Mucosa of rectum (tissue), 2 donors: ENCODE results near the gene CTSS.
A peak's percentile ranks its signal among the peaks of the same experiment; 100 is the strongest.
"Not testable (repeated sequence)": the region's sequence is repeated elsewhere in the genome, so short reads cannot be mapped to it uniquely, and the experiment has no call there.

Source experiments
- H3K27ac ChIP-seq, 2 donors: one replicate each; pipeline ENCODE4 v1.7.0; 2013; ENCODE audit warnings: inconsistent platforms in 2 of 2, low read depth in 2 of 2, low read length in 2 of 2
- H3K27me3 ChIP-seq, 2 donors: one replicate each; pipeline ENCODE4 v1.7.0; 2013; ENCODE audit warnings: low read length in 2 of 2; ENCODE audit not compliant: control insufficient read depth in 2 of 2, insufficient read depth in 2 of 2
- H3K36me3 ChIP-seq, 2 donors: one replicate each; pipeline ENCODE4 v1.7.0; 2013; ENCODE audit warnings: low read length in 2 of 2; ENCODE audit not compliant: control insufficient read depth in 2 of 2, insufficient read depth in 2 of 2
- H3K4me1 ChIP-seq, 2 donors: one replicate each; pipeline ENCODE4 v1.7.0; 2013; ENCODE audit warnings: low read length in 2 of 2, mild to moderate bottlenecking in 1 of 2; ENCODE audit not compliant: control insufficient read depth in 2 of 2, insufficient read depth in 2 of 2
- H3K4me3 ChIP-seq, 2 donors: one replicate each; pipeline ENCODE4 v1.7.0; 2013; ENCODE audit warnings: low read length in 2 of 2
- H3K9ac ChIP-seq, 2 donors: one replicate each; pipeline ENCODE4 v1.7.0; 2013; ENCODE audit warnings: low read length in 2 of 2, low read depth in 1 of 2, mild to moderate bottlenecking in 1 of 2
- H3K9me3 ChIP-seq, 2 donors: one replicate each; pipeline ENCODE4 v1.7.0; 2013; ENCODE audit warnings: low read length in 2 of 2; ENCODE audit not compliant: control insufficient read depth in 2 of 2
- donor health status: healthy.
- donor health status: Normal muscosa, but diverticular disease.

CTSS gene

DNA sequence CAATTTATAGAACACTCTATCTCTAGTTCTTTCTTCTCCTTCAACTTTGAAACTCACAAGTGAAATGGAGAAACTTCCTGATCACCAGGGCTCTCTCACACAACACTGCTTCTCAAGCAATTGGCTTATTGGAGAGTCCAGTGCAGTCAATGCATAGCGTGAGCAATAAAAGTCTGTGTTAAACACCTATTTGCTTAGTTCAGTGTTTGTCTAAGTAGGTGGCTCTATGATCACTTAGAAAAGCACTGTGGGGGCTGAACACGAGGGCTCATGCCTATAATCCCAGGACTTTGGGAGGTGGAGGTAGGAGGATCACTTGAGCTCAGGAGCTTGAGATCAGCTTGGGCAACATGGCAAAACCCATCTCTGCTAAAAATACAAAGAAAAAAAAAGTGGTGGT, 12.2 kb downstream of the CTSS start:
- H3K9me3 ChIP-seq, result no peaks in the 10 kb centered on the region
- no peaks in the 10 kb centered on the region for H3K27me3 ChIP-seq
- H3K27ac ChIP-seq, result peak overlapping the region; percentile 75 to 84
- H3K9ac ChIP-seq, result peak overlapping the region in 1 of 2 donors; percentile 50
- no peak overlapping the region for H3K4me3 ChIP-seq
- peaks cover 5 to 40% of the 10 kb centered on the region in 2 donors for H3K4me1 ChIP-seq
- H3K36me3 ChIP-seq, result peaks cover 35 to 43% of the 10 kb centered on the region in 2 donors

DNA sequence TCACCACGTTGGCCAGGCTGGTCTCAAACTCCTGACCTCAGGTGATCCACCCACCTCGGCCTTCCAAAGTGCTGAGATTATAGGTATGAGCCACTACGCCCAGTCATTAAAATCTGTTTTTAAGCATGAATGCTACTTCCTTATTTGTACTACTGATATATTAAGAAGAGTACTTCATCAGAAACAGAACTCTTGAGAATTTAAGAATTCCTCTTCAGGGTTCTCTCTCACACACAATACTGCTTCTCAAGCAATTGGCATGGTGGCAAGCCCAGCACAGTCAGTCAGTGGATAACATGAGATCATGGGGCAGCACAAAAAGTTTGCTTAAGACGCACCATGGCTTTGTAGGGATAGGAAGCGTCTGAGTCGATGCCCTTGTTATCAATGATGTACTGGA, 14.1 kb downstream of the CTSS start:
- peak overlapping the region; percentile 10 to 84 for H3K27ac ChIP-seq
- H3K4me3 ChIP-seq, result no peak overlapping the region
- peaks cover 40 to 51% of the 10 kb centered on the region in 2 donors for H3K36me3 ChIP-seq
- no peaks in the 10 kb centered on the region for H3K27me3 ChIP-seq
- peaks cover 5 to 40% of the 10 kb centered on the region in 2 donors for H3K4me1 ChIP-seq
- H3K9ac ChIP-seq, result no peak overlapping the region
- no peaks in the 10 kb centered on the region for H3K9me3 ChIP-seq

DNA sequence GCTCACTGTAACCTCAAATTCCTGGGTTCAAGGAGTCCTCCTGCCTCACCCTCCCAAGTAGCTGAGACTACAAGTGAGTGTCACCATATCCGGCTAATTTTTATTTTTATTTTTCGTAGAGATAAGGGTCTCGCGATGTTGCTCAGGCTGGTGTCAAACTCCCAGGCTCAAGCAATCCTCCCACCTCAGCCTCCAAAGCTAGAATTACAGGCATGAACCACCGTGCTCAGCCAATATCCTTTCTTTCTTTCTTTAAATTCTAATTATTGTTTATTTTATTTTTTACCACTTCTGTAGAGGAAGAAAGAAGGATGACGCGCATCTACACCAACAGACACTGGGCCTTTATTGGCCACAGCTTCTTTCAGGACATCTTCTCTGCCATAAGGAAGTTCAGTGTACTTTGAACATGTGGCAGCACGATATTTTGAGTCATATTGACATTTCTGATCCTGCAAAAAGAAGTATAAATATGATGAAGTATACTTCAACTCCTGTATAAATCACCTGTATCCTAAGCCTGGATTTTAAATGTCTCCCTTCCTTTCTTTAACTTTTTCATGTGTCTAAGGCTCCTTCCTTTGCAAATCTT, 15.8 kb downstream of the CTSS start:
- Histone ChIP-seq H3K36me3 (peaks cover 53 to 55% of the 10 kb centered on the region in 2 donors), H3K4me3 (no peak overlapping the region), H3K27me3 (no peaks in the 10 kb centered on the region), H3K27ac (peak overlapping the region; percentile 67 to 87), H3K9me3 (no peaks in the 10 kb centered on the region), H3K4me1 (peaks cover 5 to 40% of the 10 kb centered on the region in 2 donors), H3K9ac (peak overlapping the region in 1 of 2 donors; percentile 25)

DNA sequence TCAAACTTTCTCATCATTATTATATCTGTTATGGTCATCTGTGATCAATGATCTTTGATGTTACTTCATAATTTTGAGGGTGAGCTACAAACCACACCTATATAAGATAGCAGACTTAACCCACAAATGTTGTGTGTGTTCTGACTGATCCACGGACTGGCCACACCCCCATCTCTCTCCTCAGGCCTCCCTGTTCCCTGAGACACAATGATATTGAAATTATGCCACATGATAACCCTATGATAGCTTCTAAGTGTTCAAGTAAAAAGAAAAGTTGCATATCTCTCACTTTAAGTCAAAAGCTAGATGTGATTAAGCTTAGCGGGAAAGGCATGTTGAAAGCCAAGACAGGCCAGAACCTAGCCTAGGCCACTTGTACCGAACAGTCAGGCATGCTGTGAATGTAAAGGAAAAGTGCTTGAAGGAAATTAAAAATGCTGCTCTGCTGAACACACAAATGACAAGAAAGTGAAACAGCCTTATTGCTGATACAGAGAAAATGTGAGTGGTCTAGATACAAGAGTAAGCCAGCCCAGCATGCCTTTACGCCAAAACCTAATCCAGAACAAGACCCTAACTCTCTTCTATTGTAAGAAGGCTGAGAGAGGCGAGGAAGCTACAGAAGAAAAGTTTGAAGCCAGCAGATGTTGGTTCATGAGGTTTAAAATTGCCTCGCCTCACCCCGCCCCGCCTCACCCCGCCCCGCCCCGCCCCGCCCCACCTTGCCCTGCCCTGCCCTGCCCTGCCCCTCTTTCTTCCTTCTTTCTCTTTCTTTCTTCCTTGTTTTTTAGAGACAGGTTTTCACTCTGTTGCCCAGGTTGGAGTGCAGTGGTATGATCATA, 16.5 kb downstream of the CTSS start:
- Histone ChIP-seq H3K4me3 (peak overlapping the region in 1 of 2 donors; percentile 30), H3K27me3 (no peaks in the 10 kb centered on the region), H3K9ac (peak overlapping the region in 1 of 2 donors; percentile 34), H3K36me3 (peaks cover 54 to 57% of the 10 kb centered on the region in 2 donors), H3K27ac (peak overlapping the region; percentile 83 to 90), H3K4me1 (peaks cover 5 to 40% of the 10 kb centered on the region in 2 donors), H3K9me3 (no peaks in the 10 kb centered on the region)

DNA sequence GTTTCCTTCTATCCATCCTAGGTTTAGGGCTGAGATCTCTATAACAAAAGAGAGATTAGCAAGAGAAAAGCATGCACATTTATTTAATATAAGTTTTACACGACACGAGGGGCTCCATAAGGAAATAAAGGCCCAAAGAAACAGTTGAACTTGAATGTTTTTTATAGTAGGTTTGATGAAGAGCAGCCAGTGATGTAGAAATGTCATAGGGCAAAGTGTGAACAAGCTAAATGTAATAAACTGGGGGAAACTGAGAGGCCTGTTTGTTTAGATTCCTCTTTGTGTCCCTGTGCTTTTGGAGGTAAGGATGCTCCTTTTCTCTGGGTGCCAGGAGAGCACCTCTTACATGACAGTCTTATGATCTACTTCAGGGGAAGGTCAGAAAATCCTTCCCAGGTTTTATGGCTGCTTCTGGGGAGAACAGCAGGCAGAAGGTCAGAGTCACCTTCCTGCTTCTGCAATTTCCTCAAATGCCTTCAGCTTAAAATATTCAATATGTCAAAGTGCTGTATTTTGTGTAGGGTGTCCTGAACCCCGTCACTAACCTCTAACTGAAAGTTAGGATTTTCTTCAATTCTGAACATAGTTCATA, 35.4 kb downstream of the CTSS start:
- Histone ChIP-seq H3K27ac (peak overlapping the region; percentile 43 to 44), H3K4me3 (no peak overlapping the region), H3K9me3 (no peaks in the 10 kb centered on the region), H3K9ac (no peak overlapping the region), H3K4me1 (no peaks in the 10 kb centered on the region), H3K36me3 (peaks cover 9 to 13% of the 10 kb centered on the region in 2 donors), H3K27me3 (no peaks in the 10 kb centered on the region)

DNA sequence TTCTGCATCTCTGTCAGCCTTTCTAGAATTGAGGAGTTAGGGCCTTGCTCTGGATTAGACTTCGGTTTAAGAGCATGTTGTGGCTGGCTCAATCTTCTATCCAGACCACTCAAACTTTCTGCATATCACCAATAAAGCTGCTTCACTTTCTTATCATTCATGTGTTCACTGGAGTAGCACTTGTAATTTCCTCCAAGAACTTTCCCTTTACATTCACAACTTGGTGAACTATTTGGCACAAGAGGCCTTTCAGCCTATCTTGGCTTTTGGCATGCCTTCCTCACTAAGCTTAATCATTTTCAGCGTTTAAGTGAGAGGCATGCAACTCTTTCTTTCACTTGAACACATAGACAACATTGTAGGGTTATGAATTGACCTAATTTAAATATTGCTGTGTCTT, 41.2 kb downstream of the CTSS start:
- Histone ChIP-seq H3K36me3 (no peaks in the 10 kb centered on the region), H3K9me3 (no peaks in the 10 kb centered on the region), H3K27me3 (no peaks in the 10 kb centered on the region), H3K4me3 (no peak overlapping the region), H3K4me1 (no peaks in the 10 kb centered on the region), H3K27ac (no peak overlapping the region), H3K9ac (no peak overlapping the region)

DNA sequence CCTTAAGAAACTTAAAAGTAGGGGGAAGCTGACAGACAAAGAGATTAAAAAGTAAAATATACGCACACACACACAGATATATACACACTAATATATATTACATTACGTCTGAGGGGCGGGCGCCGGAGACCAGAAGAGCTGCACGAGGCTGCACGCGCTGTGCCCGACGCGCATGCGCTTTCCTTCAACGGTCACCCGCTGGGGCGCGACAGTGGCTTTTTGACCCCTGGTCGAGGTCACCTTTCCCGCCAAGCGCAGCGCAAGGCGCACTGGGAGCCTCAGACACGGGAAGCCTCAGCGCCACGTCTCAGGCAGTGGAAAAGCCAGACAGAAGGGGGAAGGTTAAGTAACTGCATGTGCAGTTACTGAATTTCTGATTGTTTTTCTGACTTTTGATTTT, 44.9 kb downstream of the CTSS start, which contains the start of gene HORMAD1:
TSS of gene HORMAD1 (minus strand) at position 193 of the 400 bp plus-strand sequence. CDS start 1,390 bp downstream, outside the sequence.
- no peaks in the 10 kb centered on the region for H3K4me1 ChIP-seq
- no peak within 1 kb of the TSS for H3K4me3 ChIP-seq
- no peaks in the 10 kb centered on the region for H3K9me3 ChIP-seq
- H3K27ac ChIP-seq, result no peak within 1 kb of the TSS
- no peak within 1 kb of the TSS for H3K9ac ChIP-seq
- H3K36me3 ChIP-seq, result no peaks in the 10 kb centered on the region
- H3K27me3 ChIP-seq, result no peaks in the 10 kb centered on the region

DNA sequence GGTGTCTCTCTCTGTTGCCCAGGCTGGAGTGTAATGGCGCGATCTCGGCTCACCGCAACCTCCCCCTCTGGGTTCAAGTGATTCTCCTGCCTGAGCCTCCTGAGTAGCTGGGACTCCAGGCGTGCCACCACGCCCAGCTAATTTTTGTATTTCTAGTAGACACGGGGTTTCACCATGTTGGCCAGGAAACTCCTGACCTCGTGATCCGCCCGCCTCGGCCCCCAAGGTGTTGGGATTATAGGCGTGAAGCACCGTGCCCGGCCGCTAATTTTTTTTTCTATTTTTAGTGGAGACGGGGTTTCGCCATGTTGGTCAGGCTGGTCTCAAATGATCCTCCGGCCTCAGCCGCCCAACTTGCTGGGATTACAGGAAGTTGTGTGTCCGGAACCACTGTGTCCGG, 45.5 kb downstream of the CTSS start:
- Histone ChIP-seq H3K4me3 (no peak overlapping the region), H3K9ac (no peak overlapping the region), H3K27me3 (no peaks in the 10 kb centered on the region), H3K4me1 (no peaks in the 10 kb centered on the region), H3K27ac (no peak overlapping the region), H3K9me3 (no peaks in the 10 kb centered on the region), H3K36me3 (no peaks in the 10 kb centered on the region)

DNA sequence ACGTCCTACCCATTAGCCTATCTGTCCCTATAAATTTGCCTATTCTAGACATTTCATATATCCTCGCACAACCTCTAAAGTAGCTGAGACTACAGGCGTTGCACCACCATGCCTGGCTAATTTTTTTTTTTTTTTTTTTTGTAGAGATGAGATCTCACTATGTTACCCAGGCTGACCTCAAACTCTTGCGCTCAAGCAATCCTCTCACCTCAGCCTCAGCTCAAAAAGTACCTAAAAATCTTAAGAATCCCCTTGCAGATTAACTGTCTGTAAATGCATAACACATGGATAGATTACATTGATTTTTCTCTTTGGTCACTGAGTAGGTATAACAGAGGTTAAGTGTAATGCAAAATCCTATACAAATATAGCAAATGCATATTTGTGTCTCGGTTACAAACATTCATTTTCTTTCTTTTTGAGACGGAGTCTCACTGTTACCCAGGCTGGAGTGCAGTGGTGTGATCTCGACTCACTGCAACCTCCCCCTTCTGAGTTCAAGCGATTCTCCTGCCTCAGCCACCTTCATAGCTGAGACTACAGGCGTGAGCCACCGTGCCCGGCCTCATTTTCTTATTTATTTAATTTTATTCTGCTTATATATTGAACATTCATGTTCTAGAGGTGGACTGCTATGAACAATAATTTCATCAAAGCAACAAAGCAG, 47.2 kb downstream of the CTSS start:
- no peaks in the 10 kb centered on the region for H3K9me3 ChIP-seq
- no peak overlapping the region for H3K27ac ChIP-seq
- H3K4me3 ChIP-seq, result no peak overlapping the region
- no peaks in the 10 kb centered on the region for H3K4me1 ChIP-seq
- H3K27me3 ChIP-seq, result no peaks in the 10 kb centered on the region
- H3K9ac ChIP-seq, result no peak overlapping the region
- no peaks in the 10 kb centered on the region for H3K36me3 ChIP-seq

DNA sequence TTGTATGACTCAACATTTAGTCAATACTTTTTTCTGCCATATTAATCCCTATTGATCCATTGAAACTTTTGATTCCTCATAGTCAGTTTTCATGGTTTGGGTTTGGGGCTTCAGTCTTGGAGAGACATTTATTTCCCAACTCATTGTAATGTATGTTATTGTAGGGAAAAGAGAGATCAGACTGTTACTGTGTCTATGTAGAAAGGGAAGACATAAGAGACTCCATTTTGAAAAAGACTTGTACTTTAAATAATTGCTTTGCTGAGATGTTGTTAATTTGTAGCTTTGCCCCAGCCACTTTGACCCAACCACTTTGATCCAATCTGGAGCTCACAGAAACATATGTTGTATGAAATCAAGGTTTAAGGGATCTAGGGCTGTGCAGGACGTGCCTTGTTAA, 56.5 kb downstream of the CTSS start:
- not testable (repeated sequence) for H3K9me3 ChIP-seq, H3K9ac ChIP-seq, H3K4me3 ChIP-seq, H3K36me3 ChIP-seq, H3K27ac ChIP-seq, H3K4me1 ChIP-seq, H3K27me3 ChIP-seq
